ENCODE results near the gene GPRC5C. TPM values are rescaled to one million over a fixed set of nuclear protein-coding genes. Genes with fewer than 3 reads are reported as not detected.

GPRC5C gene
- total and polyA plus RNA-seq, 2 of the 8 experiments (the other 6 are each of a cell fraction or from before 2014, with no cell fraction given), result 18.3 to 55.8 TPM

- POLR2A ChIA-PET (ENCODE audit: partially characterized antibody), result interaction anchor here (0.6 to 3.8 kb wide), 2 partner anchors 18 to 19 kb away, joined by 3 to 17 read pairs; no protein-coding TSS in a partner anchor
- no peak for TF ChIP-seq MAFK (IDR thresholded peaks at IDR 0.05; ENCODE audit: low read depth, low read length)
- TF ChIP-seq KDM1A (IDR thresholded peaks at IDR 0.05; ENCODE audit: borderline replicate concordance, low read length), result no peak
- TF ChIP-seq RBBP5 (IDR thresholded peaks at IDR 0.05; ENCODE audit: borderline replicate concordance, low read depth, low read length), result no peak
- no peak for TF ChIP-seq HDAC2 (IDR thresholded peaks at IDR 0.05; ENCODE audit: borderline replicate concordance in 1 of 2, low read depth in 2 of 2, low read length in 2 of 2)
- TF ChIP-seq BRCA1 (IDR thresholded peaks at IDR 0.05; ENCODE audit: low read depth, low read length), result no peak
- H3K4me1 ChIP-seq (replicated peaks in 1 of 4; ENCODE audit: control insufficient read depth in 3 of 4, insufficient read depth in 4 of 4, low read length in 3 of 4), result peaks cover 5 to 19% (median 10%) of the 10 kb centered on the region in 4 experiments
- peaks cover 2 to 4% (median 3%) of the 10 kb centered on the region in 4 experiments; a peak in 7 of 8 replicates for H3K36me3 ChIP-seq (ENCODE audit: control insufficient read depth in 2 of 4, insufficient read depth in 4 of 4, low read length in 3 of 4)
- no peak overlapping the region for H3K23ac ChIP-seq (ENCODE audit: insufficient read length)
- H3K9ac ChIP-seq (replicated peaks in 1 of 4; ENCODE audit: extremely low read depth in 1 of 4, low read depth in 3 of 4, low read length in 3 of 4), result no peak overlapping the region
- peaks cover 0 to 3% of the 10 kb centered on the region in 2 experiments; a peak in 1 of 4 replicates for H3K79me2 ChIP-seq (ENCODE audit: control insufficient read depth in 1 of 2, insufficient read depth in 2 of 2, low read length in 2 of 2)
- H3K4me2 ChIP-seq (ENCODE audit: insufficient read depth in 1 of 2, low read depth in 2 of 2, low read length in 2 of 2), result no peak overlapping the region
- no peak overlapping the region for H4K8ac ChIP-seq (ENCODE audit: extremely low read depth, insufficient read depth, low read length)
- 0 out of 2 replicates have a peak overlapping the region, but pooled peaks have one; percentile 69 for H2AK5ac ChIP-seq (ENCODE audit: low read depth, low read length)
- no peak overlapping the region for H2BK5ac ChIP-seq (ENCODE audit: low read depth, low read length)
- FAIRE-seq, result no peak
- H3K9me3 ChIP-seq (ENCODE audit: insufficient read depth in 2 of 2, low read depth in 1 of 2, low read length in 1 of 2), result no peaks in the 10 kb centered on the region
- H3K27ac ChIP-seq (ENCODE audit: low read depth, low read length), result no peak overlapping the region
- H3K27me3 ChIP-seq (replicated peaks in 1 of 4; ENCODE audit: control insufficient read depth in 3 of 4, extremely low read depth in 1 of 4, insufficient read depth in 3 of 4, low read length in 3 of 4), result peaks cover 0 to 17% (median 10%) of the 10 kb centered on the region in 4 experiments; a peak in 5 of 7 replicates
- no peak overlapping the region for H2BK120ac ChIP-seq (replicated peaks; ENCODE audit: low read depth, low read length)
- no peak overlapping the region for H4K5ac ChIP-seq (ENCODE audit: insufficient read length, low read depth, low read length)
- no peak overlapping the region for H2BK20ac ChIP-seq (ENCODE audit: low read length)
- no peak overlapping the region for H3K4ac ChIP-seq (replicated peaks; ENCODE audit: insufficient read length, low read depth, low read length)
- no peak overlapping the region for H4K91ac ChIP-seq (replicated peaks; ENCODE audit: insufficient read length, low read length)
- no peak overlapping the region for H3K4me3 ChIP-seq (ENCODE audit: extremely low read depth in 1 of 4, insufficient read depth in 2 of 4, low read depth in 3 of 4, low read length in 4 of 4)
- no peak overlapping the region for H2BK15ac ChIP-seq (ENCODE audit: low read length)
- no peak overlapping the region for H2BK12ac ChIP-seq (ENCODE audit: low read depth, low read length)
- H3K79me1 ChIP-seq (ENCODE audit: low read depth, low read length), result 0 out of 2 replicates have a peak, but pooled peaks cover 2% of the 10 kb centered on the region
- DNase-seq (ENCODE audit: low read depth in 1 of 2, low spot score in 2 of 2), result no peak
- no peak overlapping the region for H2AFZ ChIP-seq (ENCODE audit: low read length)
- H3K23me2 ChIP-seq (ENCODE audit: low read depth, low read length), result peaks cover 16% of the 10 kb centered on the region
- CTCF ChIA-PET (ENCODE audit: partially characterized antibody), result interaction anchor here (0.6 to 7.3 kb wide), 13 partner anchors 12 to 165 kb away, joined by 3 to 63 read pairs (median 10); partner anchors contain the start of genes BTBD17, CD300A and GPR142
- no peak overlapping the region for H3K14ac ChIP-seq (ENCODE audit: insufficient read length)
- no peak overlapping the region for H3K56ac ChIP-seq (replicated peaks; ENCODE audit: insufficient read length, low read depth, low read length)
- 89% methylated on average over 5 of the region's 5 CpGs; no CpG with 5 or more reads in 1 of the 2 experiments for WGBS, 2 experiments (ENCODE audit: extremely low coverage in 1 of 2, insufficient coverage in 1 of 2, insufficient read length in 1 of 2, insufficient replicate concordance in 2 of 2, low coverage in 1 of 2, low lambda C conversion rate in 2 of 2, missing lambda C conversion rate in 1 of 2)
- peaks cover 0 to 2% of the 10 kb centered on the region in 2 experiments for H4K20me1 ChIP-seq (replicated peaks in 1 of 2; ENCODE audit: control insufficient read depth in 1 of 2, insufficient read depth in 2 of 2, low read length in 2 of 2)
- no peak overlapping the region for H3K18ac ChIP-seq (ENCODE audit: extremely low read depth, low read length)
These were observed 4.0 kb downstream of the GPRC5C start for GRCh38 chr17:74435775-74436359.
